CD4-positive, alpha-beta T cell treated with Interleukin-10 for 1 hour (primary cell): Measurements from ENCODE around the gene ABT1.

Source experiments
- DNase-seq: peaks from one replicate; pipeline ENCODE4 v3.0.0-alpha.2; 2020

The ABT1 gene

GRCh38 chr6:26575494-26575939 lies 21.2 kb upstream of the ABT1 start:
- no peak for DNase-seq

- DNase-seq: no peak
These were observed 20.3 kb upstream of the ABT1 start for GRCh38 chr6:26576407-26576843.

- DNase-seq: peak; percentile 77
These were observed 19.6 kb upstream of the ABT1 start for GRCh38 chr6:26576929-26577719.

- no peak for DNase-seq
These were observed 19.1 kb upstream of the ABT1 start for GRCh38 chr6:26577720-26578072.

- no peak for DNase-seq
These were observed 18.5 kb upstream of the ABT1 start for GRCh38 chr6:26578279-26578678.

- DNase-seq: no peak
These were observed 18.0 kb upstream of the ABT1 start for GRCh38 chr6:26578741-26579140.

GRCh38 chr6:26581164-26581915 lies 15.4 kb upstream of the ABT1 start:
- DNase-seq: no peak

- no peak for DNase-seq
These were observed 7.8 kb upstream of the ABT1 start for GRCh38 chr6:26588965-26589364.

GRCh38 chr6:26592649-26593048 lies 4.1 kb upstream of the ABT1 start:
- DNase-seq: no peak

GRCh38 chr6:26593278-26594130 lies 3.2 kb upstream of the ABT1 start:
- no peak for DNase-seq

GRCh38 chr6:26594131-26594498 lies 2.6 kb upstream of the ABT1 start:
- DNase-seq: no peak

- DNase-seq: peak; percentile 41
These were observed 1.8 kb upstream of the ABT1 start for GRCh38 chr6:26594730-26595632.

GRCh38 chr6:26595669-26596269 lies 984 bp upstream of the ABT1 start:
- DNase-seq: peak; percentile 87

GRCh38 chr6:26597389-26597766 lies 625 bp downstream of the ABT1 start:
- no peak for DNase-seq

GRCh38 chr6:26597821-26598220 lies 1.1 kb downstream of the ABT1 start:
- no peak for DNase-seq

- no peak for DNase-seq
These were observed 1.5 kb downstream of the ABT1 start for GRCh38 chr6:26598267-26598666.

GRCh38 chr6:26599134-26599533 lies 2.4 kb downstream of the ABT1 start:
- DNase-seq: no peak

GRCh38 chr6:26599591-26599990 lies 2.8 kb downstream of the ABT1 start:
- no peak for DNase-seq

- DNase-seq: no peak
These were observed 4.0 kb downstream of the ABT1 start for GRCh38 chr6:26600759-26601158.

- DNase-seq: no peak
These were observed 5.5 kb downstream of the ABT1 start for GRCh38 chr6:26602262-26602661.

GRCh38 chr6:26604026-26604425 lies 7.3 kb downstream of the ABT1 start:
- no peak for DNase-seq

- DNase-seq: no peak
These were observed 8.0 kb downstream of the ABT1 start for GRCh38 chr6:26604797-26605196.
